GM18520 (cell line): ENCODE results near the gene CTDNEP1.

Experiments
- ATAC-seq: cut with Tn5 transposase; IDR thresholded peaks from one replicate; pipeline ENCODE4 v1.9.1; 2021; ENCODE audit not compliant: unreplicated experiment

The CTDNEP1 gene

DNA sequence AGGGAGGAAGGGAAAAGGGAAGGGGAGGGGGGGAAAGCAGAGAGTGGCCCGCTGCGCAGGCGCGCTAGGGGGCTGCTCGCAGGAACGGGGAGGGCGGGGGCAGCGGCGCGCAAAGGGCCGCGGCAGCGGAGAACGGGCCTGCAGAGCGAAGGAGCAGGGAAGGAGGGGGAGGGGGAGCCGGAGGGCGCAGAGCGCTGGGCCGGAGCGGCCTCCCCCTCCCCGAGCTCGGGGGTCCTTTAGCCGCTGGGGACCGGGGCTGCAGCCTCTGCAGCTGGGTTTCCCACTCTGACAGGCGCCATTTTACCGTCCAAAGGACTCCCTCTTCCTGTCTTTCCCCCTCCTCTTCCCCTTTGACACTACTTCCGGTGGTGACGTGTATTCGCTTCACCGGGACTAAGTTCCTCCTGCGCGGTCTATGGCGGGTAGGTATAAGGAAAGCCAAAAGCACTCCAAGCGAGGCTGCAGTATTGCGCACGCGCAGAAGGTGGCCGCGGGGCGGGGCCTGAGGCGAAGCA, at the start of gene CTDNEP1:
Gene CTDNEP1 (minus strand): TSS at position 74 of the 515 bp plus-strand sequence. CDS start 438 bp downstream, outside the sequence.
- peak; percentile 85 for ATAC-seq

- ATAC-seq, result no peak
Measured at GRCh38 chr17:7296189-7296861, 44.8 kb upstream of the CTDNEP1 start.

- ATAC-seq, result no peak
Measured at GRCh38 chr17:7295230-7296180, 44.0 kb upstream of the CTDNEP1 start.

- no peak for ATAC-seq
Measured at GRCh38 chr17:7294614-7295153, 43.1 kb upstream of the CTDNEP1 start, which contains the start of gene YBX2. TSS of gene YBX2 (minus strand) at chr17:7294639. CDS start at chr17:7294500, 139 bp downstream.

GRCh38 chr17:7293816-7294613, 42.5 kb upstream of the CTDNEP1 start:
- ATAC-seq, result no peak

DNA sequence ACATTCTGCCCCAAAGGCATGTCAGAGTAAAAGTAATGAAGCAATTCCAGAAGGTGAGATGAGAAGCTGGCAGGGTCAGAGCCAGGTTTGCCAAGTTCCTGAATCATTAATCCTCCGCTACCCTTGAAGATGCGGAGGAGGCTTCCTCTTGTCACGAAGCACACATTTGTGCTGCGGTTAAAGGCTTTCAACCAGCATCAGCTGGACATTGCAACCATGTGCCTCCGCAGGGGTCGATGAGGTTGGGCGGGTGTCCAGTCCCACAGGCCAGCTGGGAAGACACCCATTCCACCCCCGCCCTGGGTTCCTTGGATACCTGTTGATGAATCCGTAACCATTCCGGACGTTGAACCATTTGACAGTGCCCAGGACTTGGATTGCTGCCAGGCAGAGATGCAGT, 41.6 kb upstream of the CTDNEP1 start:
- ATAC-seq, result no peak

- ATAC-seq, result no peak
Measured at GRCh38 chr17:7292729-7293128, 41.2 kb upstream of the CTDNEP1 start.

- no peak for ATAC-seq
Measured at GRCh38 chr17:7292194-7292593, 40.7 kb upstream of the CTDNEP1 start.

DNA sequence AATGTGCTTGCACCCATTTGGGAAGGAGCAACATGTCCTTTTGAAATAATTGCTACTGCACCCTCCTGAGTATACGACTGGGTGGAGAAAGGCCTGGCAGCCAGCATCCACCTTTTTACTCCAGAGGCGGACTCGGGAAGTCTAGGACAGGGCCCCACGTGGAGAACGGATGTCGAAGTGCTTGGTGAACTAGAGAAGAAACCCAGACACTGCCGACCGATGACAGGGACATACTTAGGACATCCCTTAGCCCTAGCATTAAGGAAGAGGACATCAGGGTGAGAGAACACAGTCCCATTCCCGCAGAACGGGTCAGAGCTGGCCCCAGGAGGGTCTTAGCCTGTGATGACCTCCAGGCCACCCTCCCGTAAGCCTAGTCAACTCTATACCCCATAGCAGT, 39.2 kb upstream of the CTDNEP1 start:
- no peak for ATAC-seq

DNA sequence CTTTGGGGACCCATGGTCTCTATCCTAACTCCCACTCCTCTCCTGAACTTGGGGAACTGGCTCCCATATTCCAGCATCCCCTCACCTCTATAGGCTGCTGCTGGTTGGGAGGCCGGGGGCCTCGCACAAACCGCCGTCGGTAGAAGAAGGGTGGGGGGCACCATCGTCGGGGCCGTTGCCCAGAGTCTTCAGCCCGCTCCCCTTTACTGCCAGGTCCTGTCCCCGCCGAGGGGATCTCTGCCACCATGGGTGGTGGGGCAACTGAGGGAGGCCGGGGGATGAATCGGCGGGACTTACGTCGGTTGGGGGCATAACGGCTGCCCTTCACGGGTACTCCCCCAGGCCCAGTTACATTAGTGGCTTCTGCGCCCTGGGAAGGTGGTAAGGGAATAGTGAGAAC, 38.6 kb upstream of the CTDNEP1 start:
- ATAC-seq, result no peak

DNA sequence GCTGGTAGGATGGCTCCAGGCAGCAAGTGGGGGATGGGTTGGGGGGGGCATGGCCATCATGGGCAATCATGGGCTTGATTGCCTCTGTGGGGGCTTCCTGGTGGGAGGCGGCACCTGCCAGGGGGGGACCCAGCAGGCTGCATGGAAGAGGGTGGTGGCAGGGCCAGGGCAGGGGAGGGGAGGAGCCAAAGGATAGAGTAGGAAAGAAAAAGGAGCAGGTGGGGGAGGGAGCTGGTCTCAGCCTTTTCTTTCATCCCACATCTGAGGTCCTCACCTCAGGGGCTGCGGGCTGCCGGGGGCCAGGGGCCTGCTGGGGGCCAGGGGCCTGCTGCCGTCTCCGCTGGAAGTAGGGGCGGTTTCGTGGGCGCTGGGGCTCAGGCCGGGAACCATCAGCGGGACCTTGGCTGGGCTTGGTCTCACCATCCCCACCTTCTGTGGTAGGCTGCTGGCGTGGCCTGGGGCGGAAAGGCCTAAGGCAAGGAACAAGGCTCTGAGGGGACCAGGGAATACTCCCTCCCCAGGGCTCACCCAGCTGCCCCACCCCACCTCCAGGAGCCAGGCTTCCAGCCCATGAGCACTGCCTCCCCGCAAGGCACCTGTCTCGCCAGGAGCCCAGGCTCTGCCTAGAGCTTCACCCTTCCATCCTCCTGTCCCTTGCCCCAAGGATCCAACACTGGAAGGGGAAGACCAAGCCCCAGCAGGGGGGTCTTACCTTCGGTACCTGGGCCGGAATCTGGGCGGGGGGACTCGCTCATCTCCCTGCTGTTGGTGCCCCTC, 37.9 kb upstream of the CTDNEP1 start:
- ATAC-seq, result no peak

DNA sequence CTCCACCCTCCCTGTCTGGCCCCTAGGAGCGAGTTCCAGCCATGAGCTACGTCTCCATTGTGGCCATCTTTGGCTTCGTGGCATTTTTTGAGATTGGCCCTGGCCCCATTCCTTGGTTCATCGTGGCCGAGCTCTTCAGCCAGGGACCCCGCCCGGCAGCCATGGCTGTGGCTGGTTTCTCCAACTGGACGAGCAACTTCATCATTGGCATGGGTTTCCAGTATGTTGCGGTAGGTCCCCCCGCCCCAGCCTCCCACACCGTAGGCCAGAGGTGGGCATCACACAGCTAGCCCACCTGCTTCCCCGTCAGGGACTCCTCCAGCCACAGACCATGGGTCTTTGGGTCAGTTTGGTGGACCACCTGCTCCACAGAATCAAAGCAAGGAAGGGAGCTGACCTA, 34.1 kb upstream of the CTDNEP1 start:
- no peak for ATAC-seq

- no peak for ATAC-seq
Measured at GRCh38 chr17:7284911-7285310, 33.4 kb upstream of the CTDNEP1 start.

GRCh38 chr17:7283471-7284216, 32.1 kb upstream of the CTDNEP1 start:
- ATAC-seq, result no peak

GRCh38 chr17:7282752-7283321, 31.3 kb upstream of the CTDNEP1 start:
- ATAC-seq, result no peak

DNA sequence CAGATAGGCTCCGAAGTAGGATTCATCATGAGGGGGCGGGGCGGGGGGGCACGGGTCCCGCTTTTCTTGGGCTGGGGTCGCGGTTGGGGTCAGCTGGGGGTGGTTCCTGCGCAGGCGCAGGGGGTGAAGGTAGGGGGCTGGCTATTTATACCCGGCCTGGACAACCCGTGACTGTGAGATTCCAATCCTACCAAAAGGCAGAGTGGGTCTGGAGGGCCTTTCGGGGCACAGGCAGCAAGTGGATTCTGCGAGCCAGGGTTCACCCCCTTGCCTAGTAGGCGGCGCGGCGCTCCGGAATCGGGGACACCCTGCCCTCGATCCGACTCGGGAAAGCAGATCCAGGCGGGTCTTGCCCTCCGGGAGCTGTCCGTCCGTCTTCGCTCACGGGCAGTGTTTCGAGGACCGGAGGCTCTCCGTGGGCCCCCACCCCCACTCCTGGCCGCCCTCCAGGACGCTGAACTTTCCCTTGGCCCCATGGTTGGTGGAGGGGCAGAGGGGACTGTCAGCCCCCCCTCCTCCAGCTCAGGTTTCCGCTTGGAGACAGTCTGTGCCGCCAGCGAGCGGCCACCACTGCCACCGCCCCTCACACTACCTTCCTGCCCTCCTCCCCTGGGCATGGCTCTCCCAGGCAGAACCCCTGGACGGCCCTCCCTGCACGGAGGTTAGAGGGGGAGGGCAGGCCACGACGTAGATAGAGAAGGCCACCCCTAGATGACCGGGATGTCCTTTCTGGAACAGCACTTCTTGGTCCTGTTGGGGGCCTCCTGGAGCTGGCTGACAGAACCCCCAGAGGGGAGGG, 30.6 kb upstream of the CTDNEP1 start:
- ATAC-seq, result no peak

DNA sequence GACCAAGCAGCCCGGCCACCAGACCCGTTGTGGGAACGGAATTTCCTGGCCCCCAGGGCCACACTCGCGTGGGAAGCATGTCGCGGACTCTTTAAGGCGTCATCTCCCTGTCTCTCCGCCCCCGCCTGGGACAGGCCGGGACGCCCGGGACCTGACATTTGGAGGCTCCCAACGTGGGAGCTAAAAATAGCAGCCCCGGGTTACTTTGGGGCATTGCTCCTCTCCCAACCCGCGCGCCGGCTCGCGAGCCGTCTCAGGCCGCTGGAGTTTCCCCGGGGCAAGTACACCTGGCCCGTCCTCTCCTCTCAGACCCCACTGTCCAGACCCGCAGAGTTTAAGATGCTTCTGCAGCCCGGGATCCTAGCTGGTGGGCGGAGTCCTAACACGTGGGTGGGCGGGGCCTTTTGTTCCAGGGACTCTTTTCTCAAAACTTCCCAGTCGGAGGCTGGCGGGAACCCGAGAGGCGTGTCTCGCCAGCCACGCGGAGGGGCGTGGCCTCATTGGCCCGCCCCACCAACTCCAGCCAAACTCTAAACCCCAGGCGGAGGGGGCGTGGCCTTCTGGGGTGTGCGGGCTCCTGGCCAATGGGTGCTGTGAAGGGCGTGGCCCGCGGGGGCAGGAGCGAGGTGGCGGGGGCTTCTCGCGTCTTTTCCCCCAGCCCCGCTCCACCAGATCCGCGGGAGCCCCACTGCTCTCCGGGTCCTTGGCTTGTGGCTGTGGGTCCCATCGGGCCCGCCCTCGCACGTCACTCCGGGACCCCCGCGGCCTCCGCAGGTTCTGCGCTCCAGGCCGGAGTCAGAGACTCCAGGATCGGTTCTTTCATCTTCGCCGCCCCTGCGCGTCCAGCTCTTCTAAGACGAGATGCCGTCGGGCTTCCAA, 29.8 kb upstream of the CTDNEP1 start, which contains the start of gene SLC2A4:
Gene SLC2A4 (plus strand): TSS at position 645 of the 879 bp plus-strand sequence. CDS start 217 bp downstream, at position 862.
- no peak for ATAC-seq
